ENCODE results near the gene FAM9B. TPM values are rescaled to one million over a fixed set of nuclear protein-coding genes. Genes with fewer than 3 reads are reported as not detected.
A peak's percentile ranks its signal among the peaks of the same experiment; 100 is the strongest.

Gene FAM9B
- total RNA-seq, 1 experiment from 2014 or later = 0.07 TPM

DNA sequence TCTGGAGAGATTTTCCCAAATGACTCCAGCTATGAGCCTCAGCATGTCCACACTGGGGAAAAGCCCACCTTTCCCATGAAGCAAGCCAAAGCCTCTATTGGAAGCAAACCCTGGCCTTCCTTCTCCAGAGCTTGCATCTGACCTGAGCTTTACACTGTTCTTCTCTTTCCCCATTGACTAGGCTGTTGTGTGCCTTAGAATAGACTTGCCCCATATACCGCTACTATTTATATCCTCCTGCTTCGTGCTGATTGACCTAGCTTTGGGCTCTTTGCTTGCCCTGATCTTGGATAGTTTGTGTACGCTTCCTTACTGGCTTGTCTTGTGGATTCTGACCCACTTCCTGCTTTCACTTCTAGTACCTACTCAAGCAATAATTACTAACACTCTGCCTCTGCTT is 30.9 kb downstream of the FAM9B start:
- Histone ChIP-seq H3K27me3 (ENCODE audit: low read length) (no peaks in the 10 kb centered on the region), H3K27ac (ENCODE audit: low read length) (no peak overlapping the region), H4K20me1 (ENCODE audit: low read length) (no peaks in the 10 kb centered on the region), H3K4me3 (ENCODE audit: low read length) (no peak overlapping the region), H3F3A (ENCODE audit: low read length, unreplicated experiment) (no peaks in the 10 kb centered on the region), H2AFZ (ENCODE audit: low read length) (no peak overlapping the region), H3K9me2 (replicated peaks; ENCODE audit: low read length) (no peaks in the 10 kb centered on the region), H3K9me3 (ENCODE audit: low read length) (no peaks in the 10 kb centered on the region), H3K9ac (ENCODE audit: low read length) (no peak overlapping the region), H3K4me1 (ENCODE audit: insufficient read depth, low read length) (no peaks in the 10 kb centered on the region), H3K36me3 (ENCODE audit: low read depth, low read length) (no peaks in the 10 kb centered on the region), H3K79me2 (ENCODE audit: low read length) (no peaks in the 10 kb centered on the region), H3K4me2 (ENCODE audit: low read length) (no peak overlapping the region)
- no peak for DNase-seq
- no peak for ATAC-seq
- TF ChIP-seq, protein P1, sequence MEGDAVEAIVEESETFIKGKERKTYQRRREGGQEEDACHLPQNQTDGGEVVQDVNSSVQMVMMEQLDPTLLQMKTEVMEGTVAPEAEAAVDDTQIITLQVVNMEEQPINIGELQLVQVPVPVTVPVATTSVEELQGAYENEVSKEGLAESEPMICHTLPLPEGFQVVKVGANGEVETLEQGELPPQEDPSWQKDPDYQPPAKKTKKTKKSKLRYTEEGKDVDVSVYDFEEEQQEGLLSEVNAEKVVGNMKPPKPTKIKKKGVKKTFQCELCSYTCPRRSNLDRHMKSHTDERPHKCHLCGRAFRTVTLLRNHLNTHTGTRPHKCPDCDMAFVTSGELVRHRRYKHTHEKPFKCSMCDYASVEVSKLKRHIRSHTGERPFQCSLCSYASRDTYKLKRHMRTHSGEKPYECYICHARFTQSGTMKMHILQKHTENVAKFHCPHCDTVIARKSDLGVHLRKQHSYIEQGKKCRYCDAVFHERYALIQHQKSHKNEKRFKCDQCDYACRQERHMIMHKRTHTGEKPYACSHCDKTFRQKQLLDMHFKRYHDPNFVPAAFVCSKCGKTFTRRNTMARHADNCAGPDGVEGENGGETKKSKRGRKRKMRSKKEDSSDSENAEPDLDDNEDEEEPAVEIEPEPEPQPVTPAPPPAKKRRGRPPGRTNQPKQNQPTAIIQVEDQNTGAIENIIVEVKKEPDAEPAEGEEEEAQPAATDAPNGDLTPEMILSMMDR (conservative IDR thresholded peaks at IDR 0.05; ENCODE audit: low read depth, low read length) = no peak
- TF ChIP-seq EZH2 (IDR thresholded peaks at IDR 0.05; ENCODE audit: low read length, unreplicated experiment) (no peak), EZH2phosphoT487 (IDR thresholded peaks at IDR 0.05; ENCODE audit: borderline replicate concordance, low read length) (no peak)
- BruUV-seq (replicated peaks) = no TSS peak
- ChIA-PET POLR2A (ENCODE audit: unreplicated experiment) (no interaction called here), CTCF (interaction anchor here (0.7 kb wide), 1 partner anchor 158 kb away, joined by 4 read pairs; no protein-coding TSS in a partner anchor)
- intact Hi-C loops (cut with micrococcal nuclease) = no loop called here

DNA sequence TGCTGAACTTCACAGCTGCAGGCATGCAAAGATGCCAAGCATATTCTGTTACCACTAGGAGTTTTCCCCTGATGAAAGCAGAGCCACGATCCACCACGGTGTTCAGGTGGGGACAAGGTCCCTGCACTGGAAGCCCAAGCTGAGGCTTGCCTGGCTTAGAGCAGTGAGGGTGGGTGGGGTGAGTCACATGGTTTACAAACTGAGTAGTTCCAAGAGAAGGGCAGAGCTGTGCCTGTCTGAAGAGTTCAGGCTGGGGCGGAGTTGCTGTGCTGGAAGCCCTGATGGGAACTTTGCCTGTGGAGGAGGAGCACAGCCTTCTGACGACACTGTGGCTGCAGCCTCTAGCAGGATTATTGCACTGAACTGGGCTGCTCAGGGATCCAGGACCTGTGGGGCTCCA is 45.5 kb downstream of the FAM9B start:
- ATAC-seq (peak; percentile 91), DNase-seq (peak; percentile 61)
- POLR2A ChIA-PET (ENCODE audit: unreplicated experiment) = interaction anchor here (0.6 kb wide), 1 partner anchor 140 kb away, joined by 5 read pairs; no protein-coding TSS in a partner anchor

More for the DNA sequence above, 45.5 kb downstream of the FAM9B start:
- Histone ChIP-seq H3K9ac (ENCODE audit: low read length) (no peak overlapping the region), H3K4me1 (ENCODE audit: insufficient read depth, low read length) (peaks cover 11% of the 10 kb centered on the region; the same call in 1 of the 2 replicates), H3F3A (ENCODE audit: low read length, unreplicated experiment) (no peaks in the 10 kb centered on the region), H3K27me3 (ENCODE audit: low read length) (no peaks in the 10 kb centered on the region), H2AFZ (ENCODE audit: low read length) (peak overlapping the region; percentile 61; the same call in 1 of the 2 replicates), H3K79me2 (ENCODE audit: low read length) (no peaks in the 10 kb centered on the region), H3K36me3 (ENCODE audit: low read depth, low read length) (no peaks in the 10 kb centered on the region), H3K9me2 (replicated peaks; ENCODE audit: low read length) (no peaks in the 10 kb centered on the region), H4K20me1 (ENCODE audit: low read length) (no peaks in the 10 kb centered on the region), H3K9me3 (ENCODE audit: low read length) (no peaks in the 10 kb centered on the region), H3K4me3 (ENCODE audit: low read length) (no peak overlapping the region), H3K4me2 (ENCODE audit: low read length) (peak overlapping the region; percentile 10; the same call in 1 of the 2 replicates), H3K27ac (ENCODE audit: low read length) (no peak overlapping the region)
- no TSS peak for BruUV-seq (replicated peaks)
- TF ChIP-seq EZH2phosphoT487 (IDR thresholded peaks at IDR 0.05; ENCODE audit: borderline replicate concordance, low read length) (no peak), EZH2 (IDR thresholded peaks at IDR 0.05; ENCODE audit: low read length, unreplicated experiment) (no peak)
- TF ChIP-seq, protein P1 (conservative IDR thresholded peaks at IDR 0.05; ENCODE audit: low read depth, low read length) = no peak
- CTCF ChIA-PET = no interaction called here
- intact Hi-C loops (cut with micrococcal nuclease) = no loop called here
